ENCODE measurements around the gene OSGEP.

The OSGEP gene

GRCh38 chr14:20417250-20418186 lies 37.1 kb downstream of the OSGEP start:
- no peak for TF ChIP-seq ZNF384 (IDR thresholded peaks at IDR 0.05)
- 0 out of 2 replicates have a peak, but pooled peaks have one; percentile 16 for TF ChIP-seq PKNOX1 (IDR thresholded peaks at IDR 0.05)
- CTCF ChIA-PET, result interaction anchor here (0.6 to 0.7 kb wide), 2 partner anchors 91 to 268 kb away, joined by 3 to 6 read pairs; no protein-coding TSS in a partner anchor
- POLR2A ChIA-PET, result interaction anchor here (1.9 to 2.4 kb wide), 2 partner anchors 38 to 44 kb away, joined by 4 to 9 read pairs; partner anchors contain the start of genes APEX1, OSGEP and PIP4P1
- DNase-seq (ENCODE audit: extremely low spot score), result no peak

GRCh38 chr14:20416223-20416622 lies 38.4 kb downstream of the OSGEP start:
- TF ChIP-seq TARDBP (IDR thresholded peaks at IDR 0.05) (no peak), CTBP1 (IDR thresholded peaks at IDR 0.05; ENCODE audit: borderline replicate concordance) (no peak), HDGF (IDR thresholded peaks at IDR 0.05; ENCODE audit: borderline replicate concordance) (no peak), SP1 (IDR thresholded peaks at IDR 0.05) (no peak), L3MBTL2 (conservative IDR thresholded peaks at IDR 0.05) (no peak), BHLHE40 (IDR thresholded peaks at IDR 0.05; ENCODE audit: borderline replicate concordance) (no peak), ZNF384 (IDR thresholded peaks at IDR 0.05) (no peak), SUZ12 (IDR thresholded peaks at IDR 0.05) (no peak), FOXA1 (IDR thresholded peaks at IDR 0.05) (no peak), PKNOX1 (IDR thresholded peaks at IDR 0.05) (no peak), NFRKB (IDR thresholded peaks at IDR 0.05) (no peak), FOXK2 (IDR thresholded peaks at IDR 0.05) (no peak), ARNT (IDR thresholded peaks at IDR 0.05) (no peak), LEF1 (IDR thresholded peaks at IDR 0.05; ENCODE audit: borderline replicate concordance) (no peak), FOXM1 (IDR thresholded peaks at IDR 0.05; ENCODE audit: borderline replicate concordance) (no peak)
- ChIA-PET CTCF (interaction anchor here (0.6 to 1.5 kb wide), 14 partner anchors 8 to 216 kb away, joined by 3 to 10 read pairs (median 3); partner anchors contain the start of genes APEX1 and OSGEP), POLR2A (interaction anchor here (0.5 to 5.8 kb wide), 10 partner anchors 8 to 268 kb away, joined by 3 to 58 read pairs (median 3); partner anchors contain the start of genes APEX1, OSGEP, PARP2 and PIP4P1)
- DNase-seq (ENCODE audit: extremely low spot score), result no peak

GRCh38 chr14:20415782-20416206 lies 38.8 kb downstream of the OSGEP start:
- peak; percentile 43 for DNase-seq (ENCODE audit: extremely low spot score)
- POLR2A ChIA-PET, result interaction anchor here (0.5 to 5.8 kb wide), 10 partner anchors 9 to 268 kb away, joined by 3 to 58 read pairs (median 3); partner anchors contain the start of genes APEX1, OSGEP, PARP2 and PIP4P1
- TF ChIP-seq CTBP1 (IDR thresholded peaks at IDR 0.05; ENCODE audit: borderline replicate concordance), result no peak
- TF ChIP-seq FOXA1 (IDR thresholded peaks at IDR 0.05), result no peak
- TF ChIP-seq L3MBTL2 (conservative IDR thresholded peaks at IDR 0.05), result no peak
- TF ChIP-seq FOXK2 (IDR thresholded peaks at IDR 0.05), result no peak
- TF ChIP-seq ZNF384 (IDR thresholded peaks at IDR 0.05), result no peak
- TF ChIP-seq ARNT (IDR thresholded peaks at IDR 0.05), result no peak
- TF ChIP-seq NFRKB (IDR thresholded peaks at IDR 0.05), result no peak
- no peak for TF ChIP-seq TARDBP (IDR thresholded peaks at IDR 0.05)
- TF ChIP-seq FOXM1 (IDR thresholded peaks at IDR 0.05; ENCODE audit: borderline replicate concordance), result no peak
- TF ChIP-seq SUZ12 (IDR thresholded peaks at IDR 0.05), result no peak
- no peak for TF ChIP-seq PKNOX1 (IDR thresholded peaks at IDR 0.05)
- TF ChIP-seq ELF4 (IDR thresholded peaks at IDR 0.05), result no peak
- CTCF ChIA-PET, result interaction anchor here (0.6 to 1.5 kb wide), 14 partner anchors 9 to 216 kb away, joined by 3 to 10 read pairs (median 3); partner anchors contain the start of genes APEX1 and OSGEP

GRCh38 chr14:20413744-20414082 lies 40.9 kb downstream of the OSGEP start:
- POLR2A ChIA-PET, result interaction anchor here (0.6 to 5.8 kb wide), 11 partner anchors 9 to 267 kb away, joined by 3 to 58 read pairs (median 3); partner anchors contain the start of genes APEX1, OSGEP, PARP2 and PIP4P1
- TF ChIP-seq CTBP1 (IDR thresholded peaks at IDR 0.05; ENCODE audit: borderline replicate concordance) (no peak), PKNOX1 (IDR thresholded peaks at IDR 0.05) (peak; percentile 81)
- no peak for DNase-seq (ENCODE audit: extremely low spot score)
- CTCF ChIA-PET, result interaction anchor here (0.7 to 1.0 kb wide), 3 partner anchors 30 to 268 kb away, joined by 3 read pairs; no protein-coding TSS in a partner anchor

- peak; percentile 79 for DNase-seq (ENCODE audit: extremely low spot score)
- CTCF ChIA-PET, result interaction anchor here (0.7 kb wide), 2 partner anchors 69 to 269 kb away, joined by 3 read pairs; no protein-coding TSS in a partner anchor
- TF ChIP-seq FOXM1 (IDR thresholded peaks at IDR 0.05; ENCODE audit: borderline replicate concordance) (no peak), L3MBTL2 (conservative IDR thresholded peaks at IDR 0.05) (0 out of 2 replicates have a peak, but pooled peaks have one; percentile 17)
- POLR2A ChIA-PET, result interaction anchor here (0.8 to 5.8 kb wide), 12 partner anchors 9 to 268 kb away, joined by 3 to 58 read pairs (median 3); partner anchors contain the start of genes APEX1, OSGEP, PARP2 and PIP4P1
Measured at GRCh38 chr14:20412876-20413743, 41.5 kb downstream of the OSGEP start, which contains the start of gene TEP1. Gene TEP1 (minus strand): TSS chr14:20413501. CDS start chr14:20408439, 5,062 bp downstream.
